Small intestine (tissue), 7 donors: ENCODE measurements around the gene R3HDM2. TPM values are rescaled to one million over a fixed set of nuclear protein-coding genes. Genes with fewer than 3 reads are reported as not detected.

ENCODE experiments used
- DNase-seq, 2 donors: peaks; one replicate each; pipeline versions ENCODE4 v3.0.0 to v3.0.0-alpha.2; 2013
- FAIRE-seq: peaks from 2 replicates; lab custom pipeline; 2012; peaks lifted over from hg19 to GRCh38; lab: Jason Lieb, UNC
- H3K27ac ChIP-seq, 3 donors: one replicate each; pipeline ENCODE4 v1.5.1; 2013; ENCODE audit warnings: low read length in 2 of 3, mild to moderate bottlenecking in 2 of 3, control low read depth in 1 of 3, inconsistent platforms in 1 of 3, low read depth in 1 of 3, moderate library complexity in 1 of 3
- H3K27me3 ChIP-seq, 3 donors: one replicate each; pipeline ENCODE4 v1.6.1; 2013; ENCODE audit warnings: low read length in 3 of 3, inconsistent platforms in 1 of 3; ENCODE audit not compliant: control insufficient read depth in 3 of 3, insufficient read depth in 3 of 3
- H3K36me3 ChIP-seq, 3 donors: one replicate each; pipeline ENCODE4 v1.6.1; 2013; ENCODE audit warnings: low read length in 3 of 3, inconsistent platforms in 1 of 3, low read depth in 1 of 3, mild to moderate bottlenecking in 1 of 3, moderate library complexity in 1 of 3; ENCODE audit not compliant: control insufficient read depth in 3 of 3, insufficient read depth in 2 of 3
- H3K4me1 ChIP-seq, 3 donors: one replicate each; pipeline ENCODE4 v1.6.1; 2013; ENCODE audit warnings: low read length in 2 of 3, inconsistent platforms in 1 of 3, low read depth in 1 of 3, mild to moderate bottlenecking in 1 of 3, moderate library complexity in 1 of 3; ENCODE audit not compliant: control insufficient read depth in 3 of 3, insufficient read depth in 2 of 3
- H3K4me3 ChIP-seq, 3 donors: one replicate each; pipeline ENCODE4 v1.5.1; 2013; ENCODE audit warnings: low read length in 3 of 3, control low read depth in 1 of 3, inconsistent platforms in 1 of 3, low read depth in 1 of 3, mild to moderate bottlenecking in 1 of 3, moderate library complexity in 1 of 3
- H3K9me3 ChIP-seq, 2 donors: one replicate each; pipeline ENCODE4 v1.6.1; 2013; ENCODE audit warnings: low read depth in 1 of 2, low read length in 1 of 2; ENCODE audit not compliant: control insufficient read depth in 2 of 2, insufficient read depth in 1 of 2
- WGBS, 3 donors: extraction: QIAGEN DNeasy Blood & Tissue Kit; methylation state at CpG; one replicate each; pipeline ENCODE4 v1.1.7; 2013; 5-methylcytosine and 5-hydroxymethylcytosine counted together
- polyA plus RNA-seq, 4 donors: library from polyadenylated mRNA; stranded (reverse) in 3 of 4; unstranded in 1 of 4; fragments of 200-250 nt in 3 of 4; fragments of 120-200 nt in 1 of 4; gene quantifications; one replicate each; pipeline versions ENCODE4 v1.2.1 to v1.2.3, GENCODE V29; 2013
- donor health status: healthy with polysubstance abuse.
- donor health status: control.
- donor health status: control.
- donor health status: Bipolar disorder and iron deficiency.
- donor health status: healthy.

The R3HDM2 gene
- polyA plus RNA-seq, 4 donors, result 14.5 to 62.4 (median 18.7) TPM

DNA sequence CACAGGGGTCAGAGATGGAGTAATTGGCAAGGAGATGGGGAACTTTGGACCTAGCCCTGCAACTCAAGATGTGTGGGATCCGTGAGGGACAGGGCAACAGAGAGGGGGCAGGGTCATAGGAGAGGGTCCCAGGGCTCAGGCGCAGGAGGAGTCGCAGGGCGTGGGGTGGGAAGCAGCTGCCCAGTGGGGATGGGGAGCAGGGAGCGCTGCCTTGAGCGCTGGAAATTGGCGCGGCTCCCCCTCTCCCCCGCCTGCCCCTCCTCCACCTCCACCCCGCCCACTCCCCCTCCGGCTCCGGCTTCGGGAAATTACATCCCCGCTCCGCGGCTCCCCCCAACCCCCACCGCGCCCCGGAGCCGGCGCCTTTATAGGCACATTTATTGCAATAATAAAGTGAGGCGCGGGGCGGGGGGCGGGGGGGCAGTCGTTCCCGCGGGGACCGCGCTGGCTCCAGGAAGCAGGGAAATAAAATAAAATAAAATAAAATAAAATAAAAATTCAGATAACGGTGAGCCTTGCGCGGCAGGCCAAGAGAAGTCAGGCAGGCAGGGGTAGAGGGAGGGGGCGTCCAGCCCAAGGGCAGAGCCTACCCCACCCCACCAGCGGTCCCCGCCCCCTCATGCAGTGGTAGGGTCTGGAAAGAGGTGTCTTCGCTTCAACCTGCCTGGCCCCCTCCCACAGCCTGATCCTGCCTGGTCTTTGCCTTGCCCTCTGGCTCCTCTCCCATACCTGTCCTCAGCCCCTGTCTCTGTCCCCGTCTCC lies 210.7 kb downstream of the R3HDM2 start:
- Histone ChIP-seq H3K36me3 (no peaks in the 10 kb centered on the region), H3K4me1 (peaks cover 0 to 22% (median 0%) of the 10 kb centered on the region in 3 donors), H3K27me3 (peaks cover 0 to 98% (median 76%) of the 10 kb centered on the region in 3 donors), H3K4me3 (no peak overlapping the region), H3K9me3 (no peaks in the 10 kb centered on the region), H3K27ac (no peak overlapping the region)
- FAIRE-seq (no peak), DNase-seq (no peak)
- WGBS, 3 donors, result 3 to 5% (median 4%) methylated on average over 36 to 38 of the region's 38 CpGs

DNA sequence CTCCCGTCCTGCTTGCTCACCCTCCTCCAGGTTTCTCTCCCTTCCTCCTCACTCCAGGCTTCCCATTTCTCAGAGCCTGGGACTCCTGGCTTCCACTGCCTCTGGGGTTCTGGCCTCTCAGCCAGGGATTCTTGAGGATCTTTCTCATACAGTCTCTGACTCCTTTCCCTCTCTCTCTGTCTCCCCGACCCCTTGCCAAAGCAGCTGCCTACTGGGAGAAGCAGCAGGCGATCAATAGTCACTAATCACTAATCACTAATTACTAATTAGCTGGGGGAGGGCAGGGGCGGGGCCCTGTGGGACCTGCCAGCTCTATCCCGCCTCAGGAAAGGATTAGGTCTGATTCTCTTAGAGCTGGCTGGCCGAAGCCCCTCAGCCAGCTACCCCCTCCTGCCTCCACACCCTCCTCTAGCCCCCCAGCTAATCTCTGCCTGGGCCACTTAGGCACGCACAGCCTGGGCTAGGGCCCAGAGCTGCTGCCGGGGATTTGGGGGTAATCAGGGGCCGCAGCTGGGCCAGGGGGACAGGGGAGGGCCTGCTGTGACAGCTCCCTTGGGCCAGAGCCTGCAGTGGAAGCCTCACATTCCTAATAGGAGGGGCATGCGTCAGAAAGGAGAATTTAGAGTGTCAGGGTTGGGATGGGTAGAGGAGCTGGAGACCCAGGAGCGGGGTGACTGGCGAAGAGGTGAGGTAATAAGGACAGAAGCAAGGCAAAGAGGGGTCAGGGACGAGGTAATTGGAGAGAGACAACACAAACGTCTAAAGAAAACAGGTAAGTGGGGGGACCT lies 211.4 kb downstream of the R3HDM2 start:
- Histone ChIP-seq H3K27me3 (peaks cover 0 to 98% (median 76%) of the 10 kb centered on the region in 3 donors), H3K4me1 (peaks cover 0 to 19% (median 0%) of the 10 kb centered on the region in 3 donors), H3K9me3 (no peaks in the 10 kb centered on the region), H3K36me3 (no peaks in the 10 kb centered on the region), H3K4me3 (no peak overlapping the region), H3K27ac (no peak overlapping the region)
- FAIRE-seq, result no peak
- 24 to 56% (median 40%) methylated on average over 14 of the region's 14 CpGs for WGBS, 3 donors
- DNase-seq, result no peak

- WGBS, 3 donors, result 38 to 67% (median 52%) methylated on average over 5 of the region's 5 CpGs
- DNase-seq, result no peak
- FAIRE-seq, result no peak
Observed at GRCh38 chr12:57218030-57218853, 212.6 kb downstream of the R3HDM2 start.

GRCh38 chr12:57216921-57217879 lies 213.6 kb downstream of the R3HDM2 start:
- H3K4me1 ChIP-seq, result peaks cover 0 to 19% (median 0%) of the 10 kb centered on the region in 3 donors
- WGBS, 3 donors, result 1 to 3% (median 2%) methylated on average over 59 to 63 of the region's 63 CpGs
- H3K9me3 ChIP-seq, result no peaks in the 10 kb centered on the region
- no peak overlapping the region for H3K27ac ChIP-seq
- FAIRE-seq, result no peak
- H3K4me3 ChIP-seq, result peak overlapping the region in 2 of 3 donors; percentile 19 to 34
- peaks cover 0 to 15% (median 0%) of the 10 kb centered on the region in 3 donors for H3K36me3 ChIP-seq
- peaks cover 0 to 80% (median 57%) of the 10 kb centered on the region in 3 donors for H3K27me3 ChIP-seq
- peak in 1 of 2 donors; percentile 43 for DNase-seq

More at GRCh38 chr12:57218030-57218853, 212.6 kb downstream of the R3HDM2 start:
- no peak overlapping the region for H3K27ac ChIP-seq
- H3K36me3 ChIP-seq, result peaks cover 0 to 6% (median 0%) of the 10 kb centered on the region in 3 donors
- no peak overlapping the region for H3K4me3 ChIP-seq
- peaks cover 0 to 19% (median 0%) of the 10 kb centered on the region in 3 donors for H3K4me1 ChIP-seq
- H3K9me3 ChIP-seq, result no peaks in the 10 kb centered on the region
- H3K27me3 ChIP-seq, result peaks cover 0 to 90% (median 68%) of the 10 kb centered on the region in 3 donors

GRCh38 chr12:57216014-57216911 lies 214.6 kb downstream of the R3HDM2 start, which contains the start of gene NXPH4:
Gene NXPH4 (plus strand): TSS chr12:57216794. CDS start chr12:57216970, 176 bp downstream.
- no peak within 1 kb of the TSS for H3K27ac ChIP-seq
- H3K27me3 ChIP-seq, result peaks cover 0 to 71% (median 51%) of the 10 kb centered on the region in 3 donors
- peaks cover 0 to 25% (median 0%) of the 10 kb centered on the region in 3 donors for H3K36me3 ChIP-seq
- 1 to 2% (median 1%) methylated on average over 59 to 102 of the region's 102 CpGs for WGBS, 3 donors
- peak within 1 kb of the TSS in 2 of 3 donors; percentile 19 to 34 for H3K4me3 ChIP-seq
- H3K9me3 ChIP-seq, result no peaks in the 10 kb centered on the region
- FAIRE-seq (no peak), DNase-seq (peak in 1 of 2 donors; percentile 56)
- H3K4me1 ChIP-seq, result peaks cover 0 to 19% (median 0%) of the 10 kb centered on the region in 3 donors

DNA sequence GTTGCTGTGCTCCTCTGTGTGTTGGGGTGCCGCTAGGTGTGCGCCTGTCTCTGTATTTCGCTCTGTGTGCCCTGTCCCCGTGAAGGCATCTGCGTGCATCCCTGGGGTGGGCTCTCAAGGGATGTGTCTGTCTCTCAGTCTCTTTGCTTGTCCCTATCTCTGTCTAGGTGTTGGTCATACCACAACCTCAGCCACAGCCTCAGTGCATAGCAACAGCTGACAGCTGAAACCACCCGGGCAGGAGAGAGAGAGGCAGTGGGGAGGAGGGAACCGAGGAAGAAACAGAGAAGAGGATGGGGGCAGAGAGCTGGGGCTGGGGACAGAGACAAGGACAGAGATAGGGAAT lies 215.2 kb downstream of the R3HDM2 start:
- no peak overlapping the region for H3K4me3 ChIP-seq
- H3K4me1 ChIP-seq, result peaks cover 0 to 19% (median 0%) of the 10 kb centered on the region in 3 donors
- no peak for FAIRE-seq
- no peak overlapping the region for H3K27ac ChIP-seq
- WGBS, 3 donors, result 6 to 13% (median 6%) methylated on average over 7 of the region's 7 CpGs
- no peaks in the 10 kb centered on the region for H3K9me3 ChIP-seq
- H3K27me3 ChIP-seq, result peaks cover 0 to 64% (median 45%) of the 10 kb centered on the region in 3 donors
- H3K36me3 ChIP-seq, result peaks cover 0 to 31% (median 3%) of the 10 kb centered on the region in 3 donors
- peak in 1 of 2 donors; percentile 29 for DNase-seq
